Osteocyte (in vitro differentiated cells): ENCODE results near the gene TBX3. TPM values are rescaled to one million over a fixed set of nuclear protein-coding genes. Genes with fewer than 3 reads are reported as not detected.

Experiments used
- DNase-seq: peaks from one replicate; pipeline ENCODE4 v3.0.0; 2021; ENCODE audit warnings: mixed read lengths; ENCODE audit not compliant: unreplicated experiment; ENCODE audit errors: extremely low spot score
- H3K27ac Mint-ChIP-seq: one replicate; pipeline ENCODE4 v1.8.0; 2021; ENCODE audit warnings: mild to moderate bottlenecking, mixed read lengths; ENCODE audit not compliant: unreplicated experiment
- H3K27me3 Mint-ChIP-seq: one replicate; pipeline ENCODE4 v1.8.0; 2021; ENCODE audit warnings: mixed read lengths; ENCODE audit not compliant: unreplicated experiment
- H3K36me3 Mint-ChIP-seq: one replicate; pipeline ENCODE4 v1.8.0; 2021; ENCODE audit warnings: mixed read lengths; ENCODE audit not compliant: unreplicated experiment
- H3K4me1 Mint-ChIP-seq: one replicate; pipeline ENCODE4 v1.8.0; 2021; ENCODE audit warnings: mixed read lengths; ENCODE audit not compliant: unreplicated experiment
- H3K4me3 Mint-ChIP-seq: one replicate; pipeline ENCODE4 v1.8.0; 2021; ENCODE audit warnings: mild to moderate bottlenecking, moderate library complexity, mixed read lengths; ENCODE audit not compliant: unreplicated experiment
- H3K9me3 Mint-ChIP-seq: one replicate; pipeline ENCODE4 v1.8.0; 2021; ENCODE audit warnings: mixed read lengths; ENCODE audit not compliant: unreplicated experiment
- total RNA-seq: library from RNA; stranded (reverse); gene quantifications from 2 replicates; pipeline ENCODE4 v1.2.1, GENCODE V29; 2021
- TF ChIP-seq, protein P1 (sequence below): fragments of 200-600 bp; sonication (generic); IDR thresholded peaks from 2 replicates; pipeline ENCODE4 v1.5.0; 2021; ENCODE audit warnings: antibody characterized with exemption, mild to moderate bottlenecking, moderate library complexity

The TBX3 gene
- total RNA-seq, 1 donor from 2014 or later = 0.91 TPM

DNA sequence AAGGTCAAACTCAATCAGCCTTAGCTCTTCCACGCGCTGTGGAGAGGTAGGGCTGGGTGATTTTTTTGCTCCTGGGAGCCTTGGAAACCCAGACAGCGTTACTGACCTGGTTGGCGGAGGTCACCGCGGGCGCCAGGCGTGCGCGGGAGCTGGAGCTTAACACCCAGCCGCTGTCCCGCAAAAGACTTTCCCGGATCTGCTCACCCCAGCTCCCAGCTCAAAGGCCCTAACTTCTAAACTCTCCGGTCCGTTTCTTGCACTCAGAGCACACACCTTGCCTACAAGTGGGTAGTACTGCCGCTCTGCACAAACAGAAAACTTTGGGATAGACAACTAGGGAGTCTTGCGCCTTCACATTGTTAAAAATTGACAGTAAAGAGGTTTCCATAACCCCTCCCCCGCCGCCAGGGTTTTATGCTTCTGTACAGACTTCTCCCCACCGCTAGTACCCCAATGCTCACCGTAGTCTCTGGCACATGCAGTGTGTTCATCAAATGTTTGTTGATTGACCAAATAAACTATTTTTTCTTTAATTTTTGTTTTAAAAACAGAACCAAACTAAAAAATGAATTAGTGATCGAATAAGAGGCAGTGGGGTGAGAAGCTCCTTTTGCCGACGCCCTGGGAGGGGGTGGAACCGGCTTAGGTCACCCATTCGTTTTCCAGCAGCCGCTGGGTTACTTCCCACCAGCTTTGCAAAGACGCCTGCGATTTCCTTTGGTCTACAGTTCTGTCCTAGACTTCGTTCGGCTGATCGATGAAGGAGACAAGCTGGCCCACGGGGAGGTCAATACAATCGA, 12.7 kb upstream of the TBX3 start:
- Mint-ChIP-seq H3K27ac (no peak overlapping the region), H3K4me1 (peaks cover 11% of the 10 kb centered on the region), H3K36me3 (no peaks in the 10 kb centered on the region), H3K9me3 (no peaks in the 10 kb centered on the region), H3K27me3 (peaks cover 97% of the 10 kb centered on the region), H3K4me3 (no peak overlapping the region)
- no peak for DNase-seq
- TF ChIP-seq, protein P1, sequence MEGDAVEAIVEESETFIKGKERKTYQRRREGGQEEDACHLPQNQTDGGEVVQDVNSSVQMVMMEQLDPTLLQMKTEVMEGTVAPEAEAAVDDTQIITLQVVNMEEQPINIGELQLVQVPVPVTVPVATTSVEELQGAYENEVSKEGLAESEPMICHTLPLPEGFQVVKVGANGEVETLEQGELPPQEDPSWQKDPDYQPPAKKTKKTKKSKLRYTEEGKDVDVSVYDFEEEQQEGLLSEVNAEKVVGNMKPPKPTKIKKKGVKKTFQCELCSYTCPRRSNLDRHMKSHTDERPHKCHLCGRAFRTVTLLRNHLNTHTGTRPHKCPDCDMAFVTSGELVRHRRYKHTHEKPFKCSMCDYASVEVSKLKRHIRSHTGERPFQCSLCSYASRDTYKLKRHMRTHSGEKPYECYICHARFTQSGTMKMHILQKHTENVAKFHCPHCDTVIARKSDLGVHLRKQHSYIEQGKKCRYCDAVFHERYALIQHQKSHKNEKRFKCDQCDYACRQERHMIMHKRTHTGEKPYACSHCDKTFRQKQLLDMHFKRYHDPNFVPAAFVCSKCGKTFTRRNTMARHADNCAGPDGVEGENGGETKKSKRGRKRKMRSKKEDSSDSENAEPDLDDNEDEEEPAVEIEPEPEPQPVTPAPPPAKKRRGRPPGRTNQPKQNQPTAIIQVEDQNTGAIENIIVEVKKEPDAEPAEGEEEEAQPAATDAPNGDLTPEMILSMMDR = no peak

DNA sequence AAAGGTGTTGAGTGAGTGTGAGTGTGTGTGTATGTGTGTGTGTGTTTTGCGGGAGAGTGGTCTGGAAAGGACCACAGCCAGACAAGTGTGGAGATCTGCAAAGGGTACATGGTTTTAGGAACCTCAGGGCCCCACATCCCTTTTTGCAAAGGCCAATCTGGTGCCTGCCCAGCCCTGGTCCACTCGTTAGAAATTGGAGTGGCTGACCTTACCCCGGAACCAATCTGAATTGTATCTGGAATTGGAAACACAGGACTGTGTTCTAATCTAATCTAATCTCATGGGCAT, 11.3 kb upstream of the TBX3 start:
- TF ChIP-seq, protein P1 = no peak
- no peak for DNase-seq
- H3K4me3 Mint-ChIP-seq = no peak overlapping the region
- peaks cover 98% of the 10 kb centered on the region for H3K27me3 Mint-ChIP-seq
- H3K9me3 Mint-ChIP-seq = no peaks in the 10 kb centered on the region
- H3K36me3 Mint-ChIP-seq = no peaks in the 10 kb centered on the region
- peaks cover 11% of the 10 kb centered on the region for H3K4me1 Mint-ChIP-seq
- H3K27ac Mint-ChIP-seq = no peak overlapping the region

DNA sequence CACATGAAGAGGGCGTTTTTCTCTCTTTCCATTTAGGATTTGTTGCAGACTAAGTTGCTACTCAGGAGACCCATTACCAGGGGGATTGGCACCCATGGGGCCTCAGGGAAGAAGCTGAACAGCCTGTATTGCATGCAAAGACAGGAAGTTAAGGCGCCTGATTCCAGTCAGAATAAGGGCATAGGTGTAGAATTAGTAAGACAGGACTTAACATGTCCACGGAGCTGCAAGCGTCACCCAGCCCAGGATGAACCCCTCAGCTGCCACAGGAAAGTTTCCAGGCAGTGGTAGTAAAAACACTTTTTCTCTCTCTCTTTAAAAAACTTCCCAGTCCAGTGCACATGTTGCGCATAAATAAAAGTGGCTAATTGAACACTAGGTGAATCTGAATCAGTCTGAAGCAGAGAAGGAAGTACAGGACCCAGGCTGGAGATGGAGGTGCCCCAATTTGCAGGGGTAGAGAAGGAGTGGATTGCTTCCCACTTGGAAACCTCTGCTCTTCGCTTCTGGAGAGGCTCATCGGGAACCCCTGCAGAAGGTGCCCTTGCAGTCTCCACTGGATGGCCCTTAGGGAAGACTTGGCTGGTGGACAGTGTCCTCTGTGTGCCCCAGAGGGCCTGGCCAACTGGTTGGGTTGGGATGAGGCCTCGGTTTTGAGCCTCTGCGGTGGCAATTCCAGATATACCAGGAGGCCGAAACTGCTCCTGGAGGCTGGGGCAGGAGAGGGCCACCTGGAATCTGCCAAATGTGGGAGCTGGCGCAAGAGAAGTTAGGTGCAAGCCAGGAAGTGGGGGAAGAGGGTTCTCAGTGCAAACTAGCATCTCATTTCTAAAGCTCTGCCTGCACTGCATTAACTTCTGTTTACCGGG, 10.7 kb upstream of the TBX3 start:
- peaks cover 8% of the 10 kb centered on the region for H3K4me1 Mint-ChIP-seq
- H3K9me3 Mint-ChIP-seq = no peaks in the 10 kb centered on the region
- no peak overlapping the region for H3K4me3 Mint-ChIP-seq
- H3K36me3 Mint-ChIP-seq = no peaks in the 10 kb centered on the region
- TF ChIP-seq, protein P1 = no peak
- no peak overlapping the region for H3K27ac Mint-ChIP-seq
- no peak for DNase-seq
- H3K27me3 Mint-ChIP-seq = peaks cover 98% of the 10 kb centered on the region

DNA sequence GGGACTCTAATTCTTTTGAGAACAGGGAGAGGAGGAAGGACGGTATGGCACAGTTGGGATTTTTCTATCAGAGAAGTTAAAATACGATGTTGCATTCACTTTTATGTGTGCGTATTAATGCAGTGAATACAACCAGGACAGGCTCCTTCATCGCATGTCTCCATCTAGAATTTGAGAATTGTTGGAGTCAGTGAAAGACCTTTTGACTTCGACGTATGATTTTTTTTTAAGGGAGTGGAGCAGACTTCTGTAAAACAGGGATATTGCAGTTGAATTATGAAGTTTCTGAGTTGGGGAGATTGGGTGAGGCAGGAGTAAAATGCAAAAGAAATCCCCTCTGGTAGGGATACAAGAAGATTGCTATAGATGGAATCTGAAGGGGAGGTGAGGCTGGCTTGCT, 9.6 kb upstream of the TBX3 start:
- peaks cover 98% of the 10 kb centered on the region for H3K27me3 Mint-ChIP-seq
- H3K36me3 Mint-ChIP-seq = no peaks in the 10 kb centered on the region
- H3K9me3 Mint-ChIP-seq = no peaks in the 10 kb centered on the region
- no peak overlapping the region for H3K27ac Mint-ChIP-seq
- peaks cover 10% of the 10 kb centered on the region for H3K4me1 Mint-ChIP-seq
- no peak overlapping the region for H3K4me3 Mint-ChIP-seq
- no peak for DNase-seq
- TF ChIP-seq, protein P1 = no peak

DNA sequence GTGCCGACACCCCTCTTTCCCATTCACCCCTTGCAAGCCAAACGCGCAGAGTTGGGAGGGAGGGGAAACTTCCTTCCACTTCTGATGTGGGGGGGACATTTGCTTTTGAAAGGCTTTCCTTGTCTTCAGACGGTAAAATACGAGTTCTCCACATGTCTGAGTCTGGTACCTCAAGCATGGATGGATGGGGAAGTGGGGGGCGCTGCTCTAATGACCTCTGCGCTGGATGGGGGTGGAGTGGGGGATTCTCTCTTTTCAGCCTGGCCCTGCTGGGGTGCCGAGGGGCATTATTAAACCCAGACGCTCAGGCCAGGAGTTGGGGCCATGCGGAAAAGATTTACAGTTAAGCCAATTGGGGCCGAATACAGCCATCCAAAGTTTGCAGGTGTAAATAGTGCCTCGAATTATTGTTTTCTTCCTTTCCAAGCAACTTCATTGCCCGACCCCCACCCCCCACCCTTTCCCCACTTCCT, 9.1 kb upstream of the TBX3 start:
- Mint-ChIP-seq H3K9me3 (no peaks in the 10 kb centered on the region), H3K27me3 (peaks cover 98% of the 10 kb centered on the region), H3K4me1 (peaks cover 10% of the 10 kb centered on the region), H3K27ac (no peak overlapping the region), H3K4me3 (no peak overlapping the region), H3K36me3 (no peaks in the 10 kb centered on the region)
- DNase-seq = no peak
- TF ChIP-seq, protein P1 = no peak
